GM23338 (cell line): ENCODE data around the gene ATF4.

Experiments used
- CREB1 ChIP-seq: fragments of 250-450 bp; sonication (Bioruptor Pico); IDR thresholded peaks from 2 replicates; pipeline ENCODE4 v1.5.0; 2020; ENCODE audit warnings: low read depth, mild to moderate bottlenecking, moderate library complexity
- EZH2 ChIP-seq: fragments of 200-600 bp; sonication (generic); IDR thresholded peaks from one replicate; pipeline ENCODE4 v1.8.0; 2017; ENCODE audit warnings: antibody characterized with exemption, mild to moderate bottlenecking, low read depth; ENCODE audit not compliant: unreplicated experiment
- EZH2phosphoT487 ChIP-seq: fragments of 200-600 bp; sonication (generic); IDR thresholded peaks from one replicate; pipeline ENCODE4 v1.8.1; 2018; ENCODE audit warnings: antibody characterized with exemption; ENCODE audit not compliant: unreplicated experiment
- JUNB ChIP-seq: IDR thresholded peaks from one replicate; pipeline ENCODE4 v1.6.1; 2016; ENCODE audit warnings: antibody characterized with exemption; ENCODE audit not compliant: unreplicated experiment
- NANOG ChIP-seq: IDR thresholded peaks from 2 replicates; pipeline ENCODE4 v1.6.1; 2016; ENCODE audit warnings: antibody characterized with exemption, borderline replicate concordance
- POLR2AphosphoS5 ChIP-seq: IDR thresholded peaks from 2 replicates; pipeline ENCODE4 v1.6.1; 2016; ENCODE audit warnings: antibody characterized with exemption, low read depth
- STAT1 ChIP-seq: IDR thresholded peaks from one replicate; pipeline ENCODE4 v1.6.1; 2016; ENCODE audit warnings: antibody characterized with exemption; ENCODE audit not compliant: unreplicated experiment
- ZNF114 ChIP-seq: fragments of 250-450 bp; sonication (Bioruptor Pico); IDR thresholded peaks from 2 replicates; pipeline ENCODE4 v1.5.0; 2020; ENCODE audit warnings: mild to moderate bottlenecking, moderate library complexity
- ZNF331 ChIP-seq: fragments of 250-450 bp; sonication (Bioruptor Pico); IDR thresholded peaks from 2 replicates; pipeline ENCODE4 v1.5.0; 2020; ENCODE audit warnings: low read depth, mild to moderate bottlenecking, moderate library complexity
- TF ChIP-seq, protein P1 (sequence below), 2 experiments: fragments of 200-600 bp in 1 of 2; sonication (generic) in 1 of 2; conservative IDR thresholded peaks; 2 replicates each; pipeline versions ENCODE4 v1.5.1 to v1.6.1; 2016 to 2017; ENCODE audit warnings: antibody characterized with exemption in 2 of 2, low read depth in 2 of 2, mild to moderate bottlenecking in 2 of 2, moderate library complexity in 1 of 2
- TF ChIP-seq, protein P2 (sequence below): IDR thresholded peaks from one replicate; pipeline ENCODE4 v1.6.1; 2018; ENCODE audit warnings: antibody characterized with exemption; ENCODE audit not compliant: unreplicated experiment

DNA sequence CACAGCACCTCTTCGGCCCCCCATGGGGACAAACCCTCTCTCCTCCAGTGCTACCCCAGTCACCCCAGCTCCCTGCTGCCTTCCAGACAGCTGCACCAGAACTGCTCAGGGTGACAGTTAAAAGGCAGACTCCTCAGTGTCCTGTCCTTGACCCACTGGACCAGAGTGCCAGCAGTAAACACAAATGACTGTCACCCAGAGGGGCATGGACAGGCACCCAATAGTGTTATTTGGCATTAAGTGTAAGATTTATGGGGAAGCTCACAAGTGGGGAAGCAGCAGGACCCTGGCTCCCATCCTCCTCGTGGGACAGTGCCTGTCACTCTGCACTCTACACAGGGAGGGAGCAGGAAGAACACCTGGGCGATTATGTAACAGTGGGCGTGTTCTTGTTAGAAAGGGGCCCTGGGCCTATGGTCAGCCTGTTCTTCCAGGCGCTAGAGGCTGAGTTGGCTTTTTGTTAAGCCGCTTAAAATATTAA, 7.2 kb downstream of the ATF4 start:
- TF ChIP-seq EZH2, result no peak
- TF ChIP-seq, protein P1, sequence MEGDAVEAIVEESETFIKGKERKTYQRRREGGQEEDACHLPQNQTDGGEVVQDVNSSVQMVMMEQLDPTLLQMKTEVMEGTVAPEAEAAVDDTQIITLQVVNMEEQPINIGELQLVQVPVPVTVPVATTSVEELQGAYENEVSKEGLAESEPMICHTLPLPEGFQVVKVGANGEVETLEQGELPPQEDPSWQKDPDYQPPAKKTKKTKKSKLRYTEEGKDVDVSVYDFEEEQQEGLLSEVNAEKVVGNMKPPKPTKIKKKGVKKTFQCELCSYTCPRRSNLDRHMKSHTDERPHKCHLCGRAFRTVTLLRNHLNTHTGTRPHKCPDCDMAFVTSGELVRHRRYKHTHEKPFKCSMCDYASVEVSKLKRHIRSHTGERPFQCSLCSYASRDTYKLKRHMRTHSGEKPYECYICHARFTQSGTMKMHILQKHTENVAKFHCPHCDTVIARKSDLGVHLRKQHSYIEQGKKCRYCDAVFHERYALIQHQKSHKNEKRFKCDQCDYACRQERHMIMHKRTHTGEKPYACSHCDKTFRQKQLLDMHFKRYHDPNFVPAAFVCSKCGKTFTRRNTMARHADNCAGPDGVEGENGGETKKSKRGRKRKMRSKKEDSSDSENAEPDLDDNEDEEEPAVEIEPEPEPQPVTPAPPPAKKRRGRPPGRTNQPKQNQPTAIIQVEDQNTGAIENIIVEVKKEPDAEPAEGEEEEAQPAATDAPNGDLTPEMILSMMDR (conservative IDR thresholded peaks at IDR 0.05; ENCODE audit: low read depth in 2 of 2), result no peak
- no peak for TF ChIP-seq POLR2AphosphoS5
- no peak for TF ChIP-seq CREB1 (CRISPR knock-in tag)
- TF ChIP-seq JUNB, result no peak
- no peak for TF ChIP-seq ZNF114 (CRISPR knock-in tag)
- TF ChIP-seq STAT1, result no peak
- TF ChIP-seq EZH2phosphoT487, result no peak
- TF ChIP-seq, protein P2, sequence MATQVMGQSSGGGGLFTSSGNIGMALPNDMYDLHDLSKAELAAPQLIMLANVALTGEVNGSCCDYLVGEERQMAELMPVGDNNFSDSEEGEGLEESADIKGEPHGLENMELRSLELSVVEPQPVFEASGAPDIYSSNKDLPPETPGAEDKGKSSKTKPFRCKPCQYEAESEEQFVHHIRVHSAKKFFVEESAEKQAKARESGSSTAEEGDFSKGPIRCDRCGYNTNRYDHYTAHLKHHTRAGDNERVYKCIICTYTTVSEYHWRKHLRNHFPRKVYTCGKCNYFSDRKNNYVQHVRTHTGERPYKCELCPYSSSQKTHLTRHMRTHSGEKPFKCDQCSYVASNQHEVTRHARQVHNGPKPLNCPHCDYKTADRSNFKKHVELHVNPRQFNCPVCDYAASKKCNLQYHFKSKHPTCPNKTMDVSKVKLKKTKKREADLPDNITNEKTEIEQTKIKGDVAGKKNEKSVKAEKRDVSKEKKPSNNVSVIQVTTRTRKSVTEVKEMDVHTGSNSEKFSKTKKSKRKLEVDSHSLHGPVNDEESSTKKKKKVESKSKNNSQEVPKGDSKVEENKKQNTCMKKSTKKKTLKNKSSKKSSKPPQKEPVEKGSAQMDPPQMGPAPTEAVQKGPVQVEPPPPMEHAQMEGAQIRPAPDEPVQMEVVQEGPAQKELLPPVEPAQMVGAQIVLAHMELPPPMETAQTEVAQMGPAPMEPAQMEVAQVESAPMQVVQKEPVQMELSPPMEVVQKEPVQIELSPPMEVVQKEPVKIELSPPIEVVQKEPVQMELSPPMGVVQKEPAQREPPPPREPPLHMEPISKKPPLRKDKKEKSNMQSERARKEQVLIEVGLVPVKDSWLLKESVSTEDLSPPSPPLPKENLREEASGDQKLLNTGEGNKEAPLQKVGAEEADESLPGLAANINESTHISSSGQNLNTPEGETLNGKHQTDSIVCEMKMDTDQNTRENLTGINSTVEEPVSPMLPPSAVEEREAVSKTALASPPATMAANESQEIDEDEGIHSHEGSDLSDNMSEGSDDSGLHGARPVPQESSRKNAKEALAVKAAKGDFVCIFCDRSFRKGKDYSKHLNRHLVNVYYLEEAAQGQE, result no peak
- TF ChIP-seq ZNF331, result no peak
- TF ChIP-seq NANOG, result no peak
